Esophagus (tissue), 2 donors: ENCODE results near the gene SRGAP2C. TPM values are rescaled to one million over a fixed set of nuclear protein-coding genes. Genes with fewer than 3 reads are reported as not detected.
"Not testable (repeated sequence)": the region's sequence is repeated elsewhere in the genome, so short reads cannot be mapped to it uniquely, and the experiment has no call there.

Experiments
- H3K27ac ChIP-seq, 2 donors: one replicate each; pipeline ENCODE4 v1.5.1; 2013; ENCODE audit warnings: low read depth in 2 of 2, mild to moderate bottlenecking in 2 of 2, inconsistent platforms in 1 of 2, low read length in 1 of 2, moderate library complexity in 1 of 2
- H3K27me3 ChIP-seq, 2 donors: one replicate each; pipeline ENCODE4 v1.6.1; 2013; ENCODE audit warnings: low read length in 2 of 2, control low read depth in 1 of 2, mild to moderate bottlenecking in 1 of 2; ENCODE audit not compliant: insufficient read depth in 2 of 2, control insufficient read depth in 1 of 2
- H3K36me3 ChIP-seq, 2 donors: one replicate each; pipeline ENCODE4 v1.6.1; 2013; ENCODE audit warnings: low read length in 1 of 2; ENCODE audit not compliant: control insufficient read depth in 2 of 2, insufficient read depth in 2 of 2
- H3K4me1 ChIP-seq, 2 donors: one replicate each; pipeline ENCODE4 v1.6.1; 2013; ENCODE audit warnings: low read length in 1 of 2; ENCODE audit not compliant: control insufficient read depth in 2 of 2, insufficient read depth in 2 of 2
- H3K4me3 ChIP-seq, 2 donors: one replicate each; pipeline ENCODE4 v1.5.1; 2013; ENCODE audit warnings: low read length in 2 of 2, mild to moderate bottlenecking in 2 of 2, low read depth in 1 of 2, moderate library complexity in 1 of 2
- H3K9me3 ChIP-seq, 2 donors: one replicate each; pipeline ENCODE4 v1.6.1; 2013; ENCODE audit warnings: mild to moderate bottlenecking in 2 of 2, low read depth in 1 of 2, low read length in 1 of 2, moderate library complexity in 1 of 2; ENCODE audit not compliant: control insufficient read depth in 2 of 2, insufficient read depth in 1 of 2
- whole genome bisulfite sequencing, 2 donors: extraction: QIAGEN DNeasy Blood & Tissue Kit; methylation state at CpG; one replicate each; pipeline ENCODE4 v1.1.7; 2013; 5-methylcytosine and 5-hydroxymethylcytosine counted together
- polyA plus RNA-seq, 2 donors: library from polyadenylated mRNA; stranded (reverse); fragments of 200-250 nt; gene quantifications; one replicate each; pipeline ENCODE4 v1.2.3, GENCODE V29; 2013
- donor health status: healthy with polysubstance abuse.
- donor health status: Bipolar disorder and iron deficiency.

Gene SRGAP2C
- polyA plus RNA-seq, 2 donors: 2.0 to 2.8 TPM

DNA sequence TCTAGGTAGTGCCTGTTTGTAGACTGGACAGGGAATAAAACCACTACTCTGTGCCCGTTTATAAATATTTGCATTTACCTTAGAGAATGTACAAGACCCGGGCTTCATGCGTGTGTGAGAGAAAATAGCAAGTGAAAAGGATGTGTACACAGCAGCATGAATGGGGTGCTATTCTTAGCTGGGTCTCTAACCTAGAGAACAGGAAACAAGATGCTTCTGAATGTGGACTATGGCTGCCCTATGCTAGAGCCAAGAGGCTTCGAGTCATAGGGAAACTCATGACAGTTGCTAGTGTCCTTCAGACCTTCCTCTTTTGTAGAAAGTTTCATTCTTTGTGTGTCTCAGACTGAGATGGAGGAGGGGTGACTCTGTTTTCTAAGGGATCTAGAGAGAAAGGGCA is 39.9 kb downstream of the SRGAP2C start:
- WGBS, 2 donors: 56 to 72% methylated on average over 3 of the region's 4 CpGs
- H3K36me3 ChIP-seq, H3K4me3 ChIP-seq, H3K27me3 ChIP-seq, H3K27ac ChIP-seq, H3K4me1 ChIP-seq, H3K9me3 ChIP-seq: not testable (repeated sequence)

GRCh38 chr1:121226295-121226904 is 41.6 kb downstream of the SRGAP2C start:
- not testable (repeated sequence) for H3K4me1 ChIP-seq, H3K4me3 ChIP-seq, H3K36me3 ChIP-seq, H3K27ac ChIP-seq, H3K27me3 ChIP-seq, H3K9me3 ChIP-seq
- 83 to 89% methylated on average over 2 of the region's 4 CpGs for WGBS, 2 donors

- not testable (repeated sequence) for H3K27me3 ChIP-seq, H3K4me3 ChIP-seq, H3K9me3 ChIP-seq, H3K36me3 ChIP-seq, H3K27ac ChIP-seq, H3K4me1 ChIP-seq
- WGBS, 2 donors: 78 to 92% methylated on average over 1 of the region's 2 CpGs
Observed at GRCh38 chr1:121226925-121227324, 42.1 kb downstream of the SRGAP2C start.

DNA sequence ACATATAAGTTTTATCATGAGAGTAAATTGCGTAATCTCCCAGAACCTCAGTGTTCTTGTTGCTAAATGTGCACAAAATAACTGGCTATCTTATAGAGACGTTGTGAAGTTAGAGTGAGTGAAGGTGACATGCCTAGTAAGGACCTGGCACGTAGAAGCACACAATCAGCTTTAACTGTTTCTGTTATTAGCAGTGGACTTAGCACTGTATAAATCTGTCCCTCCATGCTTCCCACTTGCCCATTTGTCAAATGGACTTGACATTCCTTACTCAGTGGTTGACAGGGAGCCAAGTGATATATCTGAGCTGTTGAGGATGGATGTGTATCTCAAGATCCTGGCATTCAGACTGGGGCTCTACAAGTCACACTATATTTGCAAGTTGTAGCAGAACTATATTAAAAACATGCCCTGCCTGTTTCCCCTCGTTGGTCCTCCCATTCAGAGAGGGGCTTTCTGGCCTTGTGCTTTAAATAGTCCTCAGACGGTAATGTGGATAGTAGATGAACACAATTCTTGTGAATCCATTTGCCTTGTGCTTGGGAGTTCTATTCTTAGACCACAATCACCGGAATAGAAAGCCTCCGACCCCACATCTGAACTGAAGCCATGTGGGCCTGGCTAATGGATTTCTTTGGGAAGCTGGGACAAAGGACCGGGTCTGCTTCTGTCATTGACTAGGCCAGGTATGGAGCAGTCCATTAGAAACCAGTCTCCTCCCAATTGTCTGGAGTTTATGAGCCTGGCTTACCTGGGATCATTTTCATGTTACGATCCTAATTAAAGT is 43.0 kb downstream of the SRGAP2C start:
- H3K36me3 ChIP-seq, H3K4me3 ChIP-seq, H3K9me3 ChIP-seq, H3K4me1 ChIP-seq, H3K27ac ChIP-seq, H3K27me3 ChIP-seq: not testable (repeated sequence)
- whole genome bisulfite sequencing, 2 donors: 56 to 91% methylated on average over 1 to 3 of the region's 9 CpGs

- H3K27me3 ChIP-seq, H3K27ac ChIP-seq, H3K9me3 ChIP-seq, H3K4me1 ChIP-seq, H3K36me3 ChIP-seq, H3K4me3 ChIP-seq: not testable (repeated sequence)
- WGBS, 2 donors: 71 to 84% methylated on average over 1 of the region's 4 CpGs
Observed at GRCh38 chr1:121230636-121231035, 45.9 kb downstream of the SRGAP2C start.

- WGBS, 2 donors: 31 to 48% methylated on average over 1 of the region's 4 CpGs
- not testable (repeated sequence) for H3K4me3 ChIP-seq, H3K27ac ChIP-seq, H3K4me1 ChIP-seq, H3K9me3 ChIP-seq, H3K27me3 ChIP-seq, H3K36me3 ChIP-seq
Observed at GRCh38 chr1:121232445-121233125, 47.8 kb downstream of the SRGAP2C start.

DNA sequence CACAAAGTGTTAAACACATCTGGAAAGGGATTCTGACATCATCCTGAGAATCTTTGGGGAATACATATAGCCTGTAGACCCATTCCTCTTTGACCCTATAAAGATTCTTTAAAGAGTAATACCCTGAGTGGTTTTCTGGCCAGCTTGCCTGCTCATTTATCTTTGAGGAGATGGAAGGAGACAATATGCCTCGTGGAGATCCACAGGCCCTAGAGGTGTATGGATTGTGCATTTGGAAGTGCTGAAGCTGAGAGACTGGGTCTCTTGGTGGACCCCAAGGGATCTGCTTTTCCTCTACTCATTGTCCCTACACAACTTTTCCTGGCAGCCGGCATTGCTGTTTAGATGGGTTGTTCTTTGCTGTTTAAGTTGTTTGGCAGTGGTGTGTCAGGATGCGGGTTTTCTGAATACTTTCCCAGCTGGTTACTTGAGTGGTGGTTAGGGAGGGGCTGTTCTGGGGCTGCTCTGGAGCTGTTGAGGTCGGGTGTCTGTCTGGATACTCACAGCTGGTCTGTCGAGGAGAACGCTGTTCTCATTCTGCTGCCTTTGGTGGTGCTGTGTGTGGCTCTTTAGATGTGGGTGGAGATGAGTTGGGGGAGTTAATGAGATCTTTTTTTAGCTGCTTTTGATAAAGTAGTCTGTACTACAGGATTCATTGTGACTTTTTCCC is 49.5 kb downstream of the SRGAP2C start:
- not testable (repeated sequence) for H3K4me1 ChIP-seq, H3K9me3 ChIP-seq, H3K27me3 ChIP-seq, H3K27ac ChIP-seq, H3K36me3 ChIP-seq, H3K4me3 ChIP-seq
- 79% methylated on average over 2 of the region's 6 CpGs; no CpG with 5 or more reads in 1 of the 2 donors for WGBS, 2 donors

DNA sequence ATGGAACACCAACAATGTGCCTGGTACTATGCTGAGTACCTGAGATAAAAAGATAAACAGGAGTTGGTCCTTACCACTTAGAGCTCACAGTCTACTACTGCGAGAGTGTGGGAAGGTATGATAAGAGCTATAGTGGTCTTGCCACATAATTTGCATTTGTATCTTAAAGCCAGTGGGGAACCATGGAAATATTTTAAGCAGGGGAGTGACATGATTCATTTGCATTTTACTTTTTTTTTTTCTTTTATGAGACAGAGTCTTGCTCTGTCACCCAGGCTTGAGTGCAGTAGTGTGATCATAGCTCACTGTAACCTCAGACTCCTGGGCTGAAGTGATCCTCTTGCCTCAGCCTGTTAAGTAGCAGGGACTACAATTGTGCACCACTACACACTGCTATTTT is 53.6 kb downstream of the SRGAP2C start:
- H3K4me3 ChIP-seq, H3K36me3 ChIP-seq, H3K27me3 ChIP-seq, H3K9me3 ChIP-seq, H3K4me1 ChIP-seq, H3K27ac ChIP-seq: not testable (repeated sequence)
- WGBS, 2 donors: 86 to 100% methylated on average over 1 of the region's 1 CpG

DNA sequence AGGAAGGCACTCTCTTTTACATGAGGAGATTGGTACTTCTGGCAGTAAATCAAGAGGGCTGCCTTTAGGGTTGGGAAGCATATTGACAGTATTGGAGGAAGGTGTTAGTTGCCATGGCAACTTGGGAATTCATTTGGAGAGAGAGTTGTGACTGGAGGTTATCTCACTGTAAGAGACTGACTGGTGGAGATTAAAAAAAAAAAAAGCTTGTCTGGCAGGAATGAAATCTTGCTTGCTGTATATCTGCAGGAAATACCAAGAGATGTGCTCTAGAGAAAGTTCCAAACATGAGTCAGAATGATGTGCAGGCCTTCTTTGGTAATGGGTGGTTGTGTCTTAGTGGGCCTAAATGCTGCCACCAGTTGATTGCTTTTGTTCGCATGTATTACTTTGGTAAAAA is 59.1 kb downstream of the SRGAP2C start:
- H3K27ac ChIP-seq: not testable (repeated sequence)
- no CpG with 5 or more reads among the region's 1 CpG for WGBS, 2 donors

More for the DNA sequence above, 59.1 kb downstream of the SRGAP2C start:
- not testable (repeated sequence) for H3K27me3 ChIP-seq, H3K4me3 ChIP-seq, H3K36me3 ChIP-seq, H3K9me3 ChIP-seq, H3K4me1 ChIP-seq
